Medulla oblongata (tissue), 1 donor: Measurements from ENCODE around the gene PDE4B.
"Not testable (repeated sequence)": the region's sequence is repeated elsewhere in the genome, so short reads cannot be mapped to it uniquely, and the experiment has no call there.

ENCODE experiments used
- DNase-seq: peaks from one replicate; pipeline ENCODE4 v3.0.0-alpha.2; 2015; ENCODE audit errors: extremely low spot score

PDE4B gene

GRCh38 chr1:65992831-65993271 lies 200.2 kb downstream of the PDE4B start:
- DNase-seq, result peak; percentile 51

- DNase-seq, result peak; percentile 35
Observed at GRCh38 chr1:65994223-65994622, 201.5 kb downstream of the PDE4B start.

- peak; percentile 51 for DNase-seq
Observed at GRCh38 chr1:65995336-65995735, 202.6 kb downstream of the PDE4B start.

- no peak for DNase-seq
Observed at GRCh38 chr1:65995928-65996327, 203.2 kb downstream of the PDE4B start.

DNA sequence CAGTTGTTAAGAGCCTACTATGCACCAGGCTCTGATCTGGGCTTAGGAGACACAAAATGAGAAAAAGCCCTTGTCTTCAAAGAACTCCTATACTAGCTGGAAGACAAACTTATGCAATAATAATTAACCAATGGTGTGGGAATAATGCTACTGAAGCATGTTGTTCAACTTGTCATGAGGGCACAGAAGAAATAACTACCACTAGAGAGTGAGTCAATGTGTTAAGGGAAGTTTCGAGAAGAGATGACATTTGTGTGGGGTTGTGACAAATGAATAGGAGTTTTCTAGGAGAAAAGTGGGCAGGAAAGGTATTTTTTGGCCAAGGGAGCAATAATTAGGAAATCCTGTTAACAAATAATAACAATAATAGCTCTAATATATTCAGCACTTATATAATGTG lies 205.0 kb downstream of the PDE4B start:
- DNase-seq, result no peak

GRCh38 chr1:65998763-65999583 lies 206.3 kb downstream of the PDE4B start:
- peak; percentile 22 for DNase-seq

- peak; percentile 11 for DNase-seq
Observed at GRCh38 chr1:66000033-66000637, 207.4 kb downstream of the PDE4B start.

DNA sequence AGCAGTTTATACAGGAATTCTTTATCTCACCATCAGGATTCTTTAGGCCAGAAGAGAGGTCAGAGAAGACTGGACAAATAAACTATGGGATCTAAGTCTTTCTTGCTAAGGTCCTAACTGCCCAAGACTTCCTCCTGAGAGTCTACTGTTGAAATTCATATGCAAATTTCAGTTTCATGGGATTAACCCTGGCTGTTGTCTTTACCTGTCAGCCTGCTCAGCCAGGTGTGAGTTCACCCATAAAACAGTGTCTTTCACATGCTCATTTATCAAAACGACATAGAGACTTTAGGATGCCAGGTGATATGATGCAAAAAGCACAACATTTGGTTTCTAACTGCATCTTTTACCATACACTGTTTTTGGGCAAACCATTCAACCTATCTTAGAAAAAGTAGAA lies 211.0 kb downstream of the PDE4B start:
- DNase-seq, result no peak

GRCh38 chr1:66006534-66006933 lies 213.8 kb downstream of the PDE4B start:
- DNase-seq, result not testable (repeated sequence)

- DNase-seq, result peak; percentile 31
Observed at GRCh38 chr1:66012106-66012784, 219.6 kb downstream of the PDE4B start.

DNA sequence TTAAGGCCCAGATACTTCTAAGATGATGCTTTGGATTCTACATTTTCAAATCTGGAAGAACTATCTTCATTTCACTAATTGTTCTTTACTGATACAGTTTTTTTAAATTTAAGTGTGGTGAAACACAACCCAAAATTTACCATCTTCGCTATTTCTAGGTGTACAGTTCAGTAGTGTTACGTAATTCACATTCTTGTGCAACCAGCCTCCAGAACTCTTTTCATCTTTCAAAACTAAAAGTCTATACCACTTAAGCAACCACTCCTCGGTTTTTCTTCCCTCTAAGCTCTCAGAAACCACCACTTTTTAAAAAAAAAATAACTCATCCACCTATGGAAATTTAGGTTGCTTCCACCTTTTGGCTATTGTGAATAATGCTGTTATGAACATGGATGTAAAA lies 220.7 kb downstream of the PDE4B start:
- no peak for DNase-seq

GRCh38 chr1:66022904-66023620 lies 230.4 kb downstream of the PDE4B start:
- DNase-seq, result no peak

DNA sequence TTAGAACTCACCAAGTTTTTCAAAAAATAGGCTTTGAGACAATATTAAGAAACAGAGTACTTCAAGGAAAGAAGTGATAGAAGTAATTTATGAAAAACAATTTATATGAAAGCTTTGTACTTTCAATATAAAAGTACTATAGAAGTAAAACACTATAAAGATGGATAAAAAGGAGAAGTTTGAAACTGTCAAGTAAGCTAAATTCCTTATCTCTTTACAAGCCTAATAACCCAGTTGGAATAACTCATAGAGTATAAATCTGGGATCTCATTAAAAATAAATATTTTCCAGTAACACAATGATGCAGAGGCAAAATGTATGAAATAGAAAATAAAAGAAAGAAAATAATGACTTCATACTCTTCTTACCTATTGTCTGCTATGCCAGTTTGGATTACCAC lies 232.5 kb downstream of the PDE4B start:
- no peak for DNase-seq

DNA sequence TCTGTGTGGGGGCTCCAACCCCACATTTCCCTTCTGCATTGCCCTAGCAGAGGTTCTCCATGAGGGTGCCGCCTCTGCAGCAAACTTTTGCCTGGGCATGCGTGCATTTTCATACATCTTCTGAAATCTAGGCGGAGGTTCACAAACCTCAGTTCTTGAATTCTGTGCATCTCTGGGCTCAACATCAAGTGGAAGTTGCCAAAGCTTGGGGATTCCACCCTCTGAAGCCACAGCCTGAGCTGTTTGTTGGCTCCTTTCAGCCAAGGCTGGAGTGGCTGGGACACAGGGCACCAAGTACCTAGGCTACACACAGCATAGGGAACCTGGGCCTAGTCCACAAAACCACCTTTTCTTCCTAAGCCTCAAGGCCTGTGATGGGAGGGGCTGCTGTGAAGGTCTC lies 235.3 kb downstream of the PDE4B start:
- no peak for DNase-seq

DNA sequence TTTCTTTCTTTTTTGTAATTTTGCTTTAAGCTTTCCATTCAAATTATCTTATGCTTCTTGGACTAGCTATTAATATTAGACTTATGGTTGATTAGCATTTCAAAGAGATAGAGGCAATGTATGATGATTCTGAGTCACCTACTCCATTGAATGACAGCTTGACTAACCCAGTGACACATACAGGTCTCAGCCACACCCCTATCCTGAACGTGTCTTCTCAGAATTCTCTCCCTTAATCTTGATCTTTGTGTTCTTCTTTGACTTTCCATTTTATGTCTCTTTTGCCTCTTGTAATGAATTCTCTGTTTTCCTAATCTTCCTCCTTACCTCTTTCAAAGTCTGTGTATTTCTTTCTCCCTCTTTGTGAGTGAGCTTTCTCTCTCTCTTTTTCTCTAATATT lies 241.1 kb downstream of the PDE4B start:
- no peak for DNase-seq

- DNase-seq, result no peak
Observed at GRCh38 chr1:66035616-66036245, 243.0 kb downstream of the PDE4B start.

DNA sequence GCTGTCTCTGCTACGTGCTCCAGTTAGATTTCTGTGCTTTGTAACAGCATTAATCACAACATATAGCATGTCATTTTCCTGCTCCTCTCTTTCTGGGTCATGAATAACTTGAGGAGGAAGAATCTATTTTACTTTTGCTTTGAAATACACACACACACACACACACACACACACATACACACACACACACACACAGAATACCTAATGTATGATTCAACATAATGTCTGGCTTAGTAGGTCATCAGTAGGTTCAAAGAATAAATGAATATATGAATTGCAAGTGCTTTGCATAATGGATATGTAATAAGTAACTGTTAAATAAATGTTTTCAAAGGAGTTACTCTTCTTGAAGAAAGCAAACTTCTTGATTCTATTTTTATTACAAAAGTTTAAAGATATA lies 249.0 kb downstream of the PDE4B start:
- no peak for DNase-seq

GRCh38 chr1:66043186-66043585 lies 250.5 kb downstream of the PDE4B start:
- no peak for DNase-seq

DNA sequence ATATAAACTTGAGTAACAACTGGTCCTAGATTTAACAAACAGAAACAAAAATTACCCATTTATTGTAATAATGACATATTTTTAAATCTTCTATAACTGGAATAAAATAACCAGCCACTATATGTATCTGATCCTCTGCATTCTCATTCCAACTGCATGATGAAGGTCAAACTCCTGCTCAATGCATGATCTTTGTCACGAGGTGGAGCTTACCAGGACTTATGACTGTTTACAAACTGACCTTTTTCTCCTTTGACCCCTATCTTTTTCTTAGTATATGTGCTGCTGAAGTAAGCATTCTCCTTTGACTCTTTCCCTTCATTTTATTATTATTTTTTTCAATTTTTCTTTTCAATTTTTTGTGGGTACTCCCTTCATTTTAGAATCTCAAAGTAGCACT lies 252.2 kb downstream of the PDE4B start:
- no peak for DNase-seq

- DNase-seq, result no peak
Observed at GRCh38 chr1:66046415-66046814, 253.7 kb downstream of the PDE4B start.

DNA sequence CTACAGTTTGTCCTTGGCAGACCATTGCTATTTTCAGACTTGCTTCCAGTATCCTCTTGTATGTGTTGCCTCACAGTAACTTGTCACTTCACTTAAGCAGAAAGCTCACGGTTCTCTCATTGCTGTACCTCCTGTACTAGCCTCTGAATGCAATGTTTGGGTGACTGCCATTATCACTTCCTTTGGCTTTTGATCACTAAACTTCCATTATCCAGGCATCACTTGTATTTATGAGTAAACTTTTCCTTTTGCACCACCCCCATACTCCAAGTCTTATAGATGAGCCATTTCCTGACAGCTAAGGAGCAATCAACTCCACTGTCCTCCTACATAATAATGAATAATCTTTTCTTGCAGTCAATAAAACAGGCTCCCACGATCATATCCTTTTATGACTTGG lies 255.3 kb downstream of the PDE4B start:
- no peak for DNase-seq

GRCh38 chr1:66050123-66050522 lies 257.4 kb downstream of the PDE4B start:
- DNase-seq, result peak; percentile 69
